Colonic mucosa (tissue), 4 donors: ENCODE data around the gene RAP2A. TPM values are rescaled to one million over a fixed set of nuclear protein-coding genes. Genes with fewer than 3 reads are reported as not detected.

Experiments
- DNase-seq: peaks from one replicate; pipeline ENCODE4 v3.0.0-alpha.2; 2020
- H3K27ac ChIP-seq: fragments of 200-600 bp; one replicate; pipeline ENCODE4 v1.8.0; 2021
- H3K27me3 ChIP-seq: fragments of 200-600 bp; one replicate; pipeline ENCODE4 v1.8.0; 2021
- H3K36me3 ChIP-seq: fragments of 200-600 bp; one replicate; pipeline ENCODE4 v1.8.0; 2021
- H3K4me1 ChIP-seq: fragments of 200-600 bp; one replicate; pipeline ENCODE4 v1.8.0; 2021; ENCODE audit warnings: mild to moderate bottlenecking
- H3K4me3 ChIP-seq: fragments of 200-600 bp; one replicate; pipeline ENCODE4 v1.8.0; 2021
- H3K9ac ChIP-seq, 2 donors: one replicate each; pipeline ENCODE4 v1.7.0; 2013; ENCODE audit warnings: control low read depth in 2 of 2, low read depth in 2 of 2, low read length in 2 of 2
- H3K9me3 ChIP-seq: fragments of 200-600 bp; one replicate; pipeline ENCODE4 v1.8.0; 2021
- CTCF ChIP-seq: fragments of 200-600 bp; IDR thresholded peaks from one replicate; pipeline ENCODE4 v1.8.0; 2022; ENCODE audit warnings: antibody characterized with exemption, mild to moderate bottlenecking
- intact Hi-C: fragments of 100-400 bp; cut with DNase I; formaldehyde crosslinking; loops from one replicate; pipeline ENCODE4 v1.14.1; 2022
- total RNA-seq, 2 donors: library from RNA; stranded (reverse); fragmentation: NEBNext Ultra II Directional in 1 of 2; extraction: Animal tissue kit (Norgen Biotek cat#: 25700) in 1 of 2; gene quantifications; one replicate each; pipeline ENCODE4 v1.2.1, GENCODE V29; 2021
- donor health status: healthy.
- donor health status: DM: no; HTN: no; CAD: no.
- donor health status: DM: no; HTN: no; CAD: no.

RAP2A gene
- total RNA-seq, 2 donors from 2014 or later, result 35.9 to 38.2 TPM

- H3K27ac ChIP-seq, result peak overlapping the region; percentile 24
- no peaks in the 10 kb centered on the region for H3K4me1 ChIP-seq
- no peak for TF ChIP-seq CTCF
- no peaks in the 10 kb centered on the region for H3K27me3 ChIP-seq
- H3K9me3 ChIP-seq, result no peaks in the 10 kb centered on the region
- H3K36me3 ChIP-seq, result no peaks in the 10 kb centered on the region
- H3K4me3 ChIP-seq, result no peak overlapping the region
- intact Hi-C loops, result no loop called here
- DNase-seq, result no peak
- H3K9ac ChIP-seq, result no peak overlapping the region
These were observed 11.6 kb upstream of the RAP2A start for GRCh38 chr13:97422118-97423054.

GRCh38 chr13:97423300-97424045 is 10.5 kb upstream of the RAP2A start:
- intact Hi-C loops, result no loop called here
- Histone ChIP-seq H3K27ac (no peak overlapping the region), H3K4me3 (no peak overlapping the region), H3K9ac (no peak overlapping the region), H3K27me3 (no peaks in the 10 kb centered on the region), H3K4me1 (no peaks in the 10 kb centered on the region), H3K9me3 (no peaks in the 10 kb centered on the region), H3K36me3 (no peaks in the 10 kb centered on the region)
- TF ChIP-seq CTCF, result no peak
- DNase-seq, result no peak

- no peak overlapping the region for H3K27ac ChIP-seq
- DNase-seq, result no peak
- H3K4me3 ChIP-seq, result no peak overlapping the region
- peaks cover 6% of the 10 kb centered on the region for H3K4me1 ChIP-seq
- no peak overlapping the region for H3K9ac ChIP-seq
- no peaks in the 10 kb centered on the region for H3K36me3 ChIP-seq
- H3K9me3 ChIP-seq, result no peaks in the 10 kb centered on the region
- H3K27me3 ChIP-seq, result no peaks in the 10 kb centered on the region
- intact Hi-C loops, result no loop called here
- no peak for TF ChIP-seq CTCF
These were observed 8.4 kb upstream of the RAP2A start for GRCh38 chr13:97425590-97425989.

- no peak for TF ChIP-seq CTCF
- Histone ChIP-seq H3K9me3 (no peaks in the 10 kb centered on the region), H3K4me3 (no peak overlapping the region), H3K9ac (no peak overlapping the region), H3K27me3 (no peaks in the 10 kb centered on the region), H3K27ac (no peak overlapping the region), H3K36me3 (no peaks in the 10 kb centered on the region), H3K4me1 (peaks cover 8% of the 10 kb centered on the region)
- intact Hi-C loops, result no loop called here
- no peak for DNase-seq
These were observed 7.3 kb upstream of the RAP2A start for GRCh38 chr13:97426695-97427094.

GRCh38 chr13:97429681-97430081 is 4.3 kb upstream of the RAP2A start:
- intact Hi-C loops, result no loop called here
- no peak overlapping the region for H3K9ac ChIP-seq
- no peak overlapping the region for H3K27ac ChIP-seq
- no peaks in the 10 kb centered on the region for H3K9me3 ChIP-seq
- H3K27me3 ChIP-seq, result no peaks in the 10 kb centered on the region
- H3K4me3 ChIP-seq, result no peak overlapping the region
- peaks cover 8% of the 10 kb centered on the region for H3K4me1 ChIP-seq
- H3K36me3 ChIP-seq, result no peaks in the 10 kb centered on the region
- no peak for TF ChIP-seq CTCF
- DNase-seq, result no peak
